ENCODE data around the gene BCL2L1. TPM values are rescaled to one million over a fixed set of nuclear protein-coding genes. Genes with fewer than 3 reads are reported as not detected.

The BCL2L1 gene
- total and polyA plus RNA-seq, 10 of the 15 experiments (the other 5 are each of a cell fraction or from before 2014, with no cell fraction given), result 0.63 to 67.7 (median 43.6) TPM

DNA sequence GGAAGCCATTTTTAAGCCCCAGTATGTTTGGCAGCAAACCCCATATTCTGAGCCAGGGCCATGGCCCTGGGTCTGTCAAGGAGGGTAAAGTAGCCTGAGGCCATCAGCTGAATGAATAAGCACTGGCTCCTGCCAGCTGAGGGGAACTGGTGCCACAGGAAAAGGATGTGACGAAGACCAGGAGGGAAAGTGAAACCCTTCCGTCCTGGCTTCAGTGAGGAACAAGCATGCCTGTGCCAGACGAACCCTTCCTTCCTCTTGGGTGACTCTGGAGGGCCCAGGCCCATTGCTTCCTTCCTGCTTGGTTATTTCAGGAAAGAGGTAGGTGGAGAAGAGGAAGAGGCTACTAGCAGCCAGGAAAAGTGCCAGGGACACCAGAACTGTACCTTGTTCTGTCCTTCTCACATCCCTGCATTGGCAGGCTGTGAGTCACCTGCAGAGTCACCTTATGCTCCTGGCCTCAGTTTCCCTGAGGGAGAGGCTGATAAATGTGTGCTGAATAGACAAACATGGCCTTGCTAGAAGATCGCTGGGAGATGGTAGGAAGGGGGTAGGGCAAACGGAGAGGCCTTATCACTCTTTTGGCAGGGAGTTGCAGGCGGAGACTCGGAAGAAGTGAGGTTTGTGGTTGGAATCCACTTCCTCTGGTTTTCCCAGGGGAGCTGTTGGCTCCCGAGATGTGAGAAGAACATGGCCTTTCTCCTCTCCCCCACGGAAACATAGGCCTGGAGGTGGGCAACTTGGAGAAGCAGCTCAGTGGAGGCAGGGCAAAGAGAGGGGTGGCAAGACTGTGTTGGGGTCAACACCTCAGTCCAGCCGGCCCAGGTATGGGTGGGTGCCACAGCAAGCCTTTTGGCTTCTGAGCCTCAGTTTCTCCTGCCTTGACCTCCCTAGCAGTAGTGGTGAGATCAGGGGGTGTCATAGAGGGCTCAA is 47.5 kb downstream of the BCL2L1 start (continued):
- TF ChIP-seq MLLT1 (IDR thresholded peaks at IDR 0.05) (0 out of 2 replicates have a peak, but pooled peaks have one; percentile 31), SRF (IDR thresholded peaks at IDR 0.05; ENCODE audit: low read depth in 2 of 2, low read length in 2 of 2) (no peak), CHD1 (IDR thresholded peaks at IDR 0.05; ENCODE audit: low read depth, low read length) (no peak), POLR2A (IDR thresholded peaks at IDR 0.05; ENCODE audit: low read depth, low read length) (peak; percentile 63), USF2 (IDR thresholded peaks at IDR 0.05; ENCODE audit: borderline replicate concordance, low read depth, low read length) (no peak), IKZF2 (IDR thresholded peaks at IDR 0.05) (peak; percentile 43 to 64; a peak in 3 of 4 replicates), PAX8 (IDR thresholded peaks at IDR 0.05) (no peak), STAT3 (IDR thresholded peaks at IDR 0.05; ENCODE audit: low read depth, low read length) (no peak), ZNF207 (IDR thresholded peaks at IDR 0.05; ENCODE audit: borderline replicate concordance) (no peak), MTA3 (IDR thresholded peaks at IDR 0.05; ENCODE audit: borderline replicate concordance, low read length) (0 out of 2 replicates have a peak, but pooled peaks have one; percentile 35), CBX5 (IDR thresholded peaks at IDR 0.05; ENCODE audit: low read depth) (no peak), ZNF274 (IDR thresholded peaks at IDR 0.05; ENCODE audit: insufficient read depth, insufficient read length) (no peak), POLR2AphosphoS5 (IDR thresholded peaks at IDR 0.05; ENCODE audit: low read length) (peak; percentile 64), BRCA1 (IDR thresholded peaks at IDR 0.05; ENCODE audit: low read depth, low read length) (no peak), SIX5 (IDR thresholded peaks at IDR 0.05; ENCODE audit: low read depth, low read length, severe bottlenecking) (no peak)
- TF ChIP-seq, protein P1, sequence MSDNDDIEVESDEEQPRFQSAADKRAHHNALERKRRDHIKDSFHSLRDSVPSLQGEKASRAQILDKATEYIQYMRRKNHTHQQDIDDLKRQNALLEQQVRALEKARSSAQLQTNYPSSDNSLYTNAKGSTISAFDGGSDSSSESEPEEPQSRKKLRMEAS (IDR thresholded peaks at IDR 0.05; ENCODE audit: low read depth, low read length), result peak; percentile 64; the same call in 1 of the 2 replicates
- TF ChIP-seq, protein P2, sequence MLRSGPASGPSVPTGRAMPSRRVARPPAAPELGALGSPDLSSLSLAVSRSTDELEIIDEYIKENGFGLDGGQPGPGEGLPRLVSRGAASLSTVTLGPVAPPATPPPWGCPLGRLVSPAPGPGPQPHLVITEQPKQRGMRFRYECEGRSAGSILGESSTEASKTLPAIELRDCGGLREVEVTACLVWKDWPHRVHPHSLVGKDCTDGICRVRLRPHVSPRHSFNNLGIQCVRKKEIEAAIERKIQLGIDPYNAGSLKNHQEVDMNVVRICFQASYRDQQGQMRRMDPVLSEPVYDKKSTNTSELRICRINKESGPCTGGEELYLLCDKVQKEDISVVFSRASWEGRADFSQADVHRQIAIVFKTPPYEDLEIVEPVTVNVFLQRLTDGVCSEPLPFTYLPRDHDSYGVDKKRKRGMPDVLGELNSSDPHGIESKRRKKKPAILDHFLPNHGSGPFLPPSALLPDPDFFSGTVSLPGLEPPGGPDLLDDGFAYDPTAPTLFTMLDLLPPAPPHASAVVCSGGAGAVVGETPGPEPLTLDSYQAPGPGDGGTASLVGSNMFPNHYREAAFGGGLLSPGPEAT (IDR thresholded peaks at IDR 0.05; ENCODE audit: low read depth), result peak; percentile 63; the same call in 1 of the 2 replicates
- TF ChIP-seq, protein P3, sequence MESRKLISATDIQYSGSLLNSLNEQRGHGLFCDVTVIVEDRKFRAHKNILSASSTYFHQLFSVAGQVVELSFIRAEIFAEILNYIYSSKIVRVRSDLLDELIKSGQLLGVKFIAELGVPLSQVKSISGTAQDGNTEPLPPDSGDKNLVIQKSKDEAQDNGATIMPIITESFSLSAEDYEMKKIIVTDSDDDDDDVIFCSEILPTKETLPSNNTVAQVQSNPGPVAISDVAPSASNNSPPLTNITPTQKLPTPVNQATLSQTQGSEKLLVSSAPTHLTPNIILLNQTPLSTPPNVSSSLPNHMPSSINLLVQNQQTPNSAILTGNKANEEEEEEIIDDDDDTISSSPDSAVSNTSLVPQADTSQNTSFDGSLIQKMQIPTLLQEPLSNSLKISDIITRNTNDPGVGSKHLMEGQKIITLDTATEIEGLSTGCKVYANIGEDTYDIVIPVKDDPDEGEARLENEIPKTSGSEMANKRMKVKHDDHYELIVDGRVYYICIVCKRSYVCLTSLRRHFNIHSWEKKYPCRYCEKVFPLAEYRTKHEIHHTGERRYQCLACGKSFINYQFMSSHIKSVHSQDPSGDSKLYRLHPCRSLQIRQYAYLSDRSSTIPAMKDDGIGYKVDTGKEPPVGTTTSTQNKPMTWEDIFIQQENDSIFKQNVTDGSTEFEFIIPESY (IDR thresholded peaks at IDR 0.05), result no peak
- TF ChIP-seq, protein P4, sequence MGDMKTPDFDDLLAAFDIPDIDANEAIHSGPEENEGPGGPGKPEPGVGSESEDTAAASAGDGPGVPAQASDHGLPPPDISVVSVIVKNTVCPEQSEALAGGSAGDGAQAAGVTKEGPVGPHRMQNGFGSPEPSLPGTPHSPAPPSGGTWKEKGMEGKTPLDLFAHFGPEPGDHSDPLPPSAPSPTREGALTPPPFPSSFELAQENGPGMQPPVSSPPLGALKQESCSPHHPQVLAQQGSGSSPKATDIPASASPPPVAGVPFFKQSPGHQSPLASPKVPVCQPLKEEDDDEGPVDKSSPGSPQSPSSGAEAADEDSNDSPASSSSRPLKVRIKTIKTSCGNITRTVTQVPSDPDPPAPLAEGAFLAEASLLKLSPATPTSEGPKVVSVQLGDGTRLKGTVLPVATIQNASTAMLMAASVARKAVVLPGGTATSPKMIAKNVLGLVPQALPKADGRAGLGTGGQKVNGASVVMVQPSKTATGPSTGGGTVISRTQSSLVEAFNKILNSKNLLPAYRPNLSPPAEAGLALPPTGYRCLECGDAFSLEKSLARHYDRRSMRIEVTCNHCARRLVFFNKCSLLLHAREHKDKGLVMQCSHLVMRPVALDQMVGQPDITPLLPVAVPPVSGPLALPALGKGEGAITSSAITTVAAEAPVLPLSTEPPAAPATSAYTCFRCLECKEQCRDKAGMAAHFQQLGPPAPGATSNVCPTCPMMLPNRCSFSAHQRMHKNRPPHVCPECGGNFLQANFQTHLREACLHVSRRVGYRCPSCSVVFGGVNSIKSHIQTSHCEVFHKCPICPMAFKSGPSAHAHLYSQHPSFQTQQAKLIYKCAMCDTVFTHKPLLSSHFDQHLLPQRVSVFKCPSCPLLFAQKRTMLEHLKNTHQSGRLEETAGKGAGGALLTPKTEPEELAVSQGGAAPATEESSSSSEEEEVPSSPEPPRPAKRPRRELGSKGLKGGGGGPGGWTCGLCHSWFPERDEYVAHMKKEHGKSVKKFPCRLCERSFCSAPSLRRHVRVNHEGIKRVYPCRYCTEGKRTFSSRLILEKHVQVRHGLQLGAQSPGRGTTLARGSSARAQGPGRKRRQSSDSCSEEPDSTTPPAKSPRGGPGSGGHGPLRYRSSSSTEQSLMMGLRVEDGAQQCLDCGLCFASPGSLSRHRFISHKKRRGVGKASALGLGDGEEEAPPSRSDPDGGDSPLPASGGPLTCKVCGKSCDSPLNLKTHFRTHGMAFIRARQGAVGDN (IDR thresholded peaks at IDR 0.05), result peak; percentile 93
